H9 (cell line): ENCODE measurements around the gene BRINP2. TPM values are rescaled to one million over a fixed set of nuclear protein-coding genes. Genes with fewer than 3 reads are reported as not detected.

Experiments used
- DNase-seq: peaks from one replicate; pipeline ENCODE4 v3.0.0-alpha.2; 2017
- H2AFZ ChIP-seq: one replicate; pipeline ENCODE4 v1.6.1; 2013; ENCODE audit warnings: mild to moderate bottlenecking, low read length, control low read depth, moderate library complexity
- H2AK5ac ChIP-seq: 2 replicates; pipeline ENCODE4 v1.6.1; 2013; ENCODE audit warnings: low read length, control low read depth, mixed read lengths; ENCODE audit not compliant: insufficient read length
- H2BK120ac ChIP-seq: one replicate; pipeline ENCODE4 v1.6.1; 2013; ENCODE audit warnings: low read depth, mild to moderate bottlenecking, low read length, control low read depth, inconsistent platforms; ENCODE audit not compliant: poor library complexity, severe bottlenecking
- H2BK12ac ChIP-seq: 2 replicates; pipeline ENCODE4 v1.6.1; 2013; ENCODE audit warnings: low read length, control low read depth, mixed read lengths, low read depth; ENCODE audit not compliant: insufficient read length
- H2BK15ac ChIP-seq: 2 replicates; pipeline ENCODE4 v1.6.1; 2013; ENCODE audit warnings: low read depth, low read length, control low read depth
- H2BK20ac ChIP-seq: one replicate; pipeline ENCODE4 v1.6.1; 2013; ENCODE audit warnings: low read depth, mild to moderate bottlenecking, low read length, control low read depth, inconsistent platforms; ENCODE audit not compliant: poor library complexity, severe bottlenecking
- H2BK5ac ChIP-seq: 2 replicates; pipeline ENCODE4 v1.6.1; 2013; ENCODE audit warnings: low read length, control low read depth, mixed read lengths; ENCODE audit not compliant: insufficient read length
- H3K14ac ChIP-seq: 2 replicates; pipeline ENCODE4 v1.6.1; 2013; ENCODE audit warnings: low read length, control low read depth; ENCODE audit not compliant: insufficient read depth
- H3K18ac ChIP-seq: 2 replicates; pipeline ENCODE4 v1.6.1; 2013; ENCODE audit warnings: low read depth, mild to moderate bottlenecking, mixed read lengths, low read length, control low read depth; ENCODE audit not compliant: insufficient read length
- H3K23ac ChIP-seq: 2 replicates; pipeline ENCODE4 v1.6.1; 2013; ENCODE audit warnings: low read length, control low read depth, mixed read lengths, low read depth; ENCODE audit not compliant: insufficient read length
- H3K23me2 ChIP-seq: 2 replicates; pipeline ENCODE4 v1.6.1; 2013; ENCODE audit warnings: low read depth, mild to moderate bottlenecking, mixed read lengths, low read length, control low read depth; ENCODE audit not compliant: insufficient read length, poor library complexity, severe bottlenecking
- H3K27ac ChIP-seq: 2 replicates; pipeline ENCODE4 v1.5.1; 2013; ENCODE audit warnings: low read length, control low read depth, mixed read lengths, low read depth; ENCODE audit not compliant: insufficient read length
- H3K27me3 ChIP-seq: 2 replicates; pipeline ENCODE4 v1.6.1; 2013; ENCODE audit warnings: low read length, control low read depth, inconsistent platforms; ENCODE audit not compliant: insufficient read depth
- H3K4ac ChIP-seq: 2 replicates; pipeline ENCODE4 v1.6.1; 2013; ENCODE audit warnings: low read depth, mild to moderate bottlenecking, control low read depth, inconsistent platforms, low read length, moderate library complexity
- H3K4me1 ChIP-seq: 2 replicates; pipeline ENCODE4 v1.6.1; 2013; ENCODE audit warnings: low read length, control low read depth, inconsistent platforms; ENCODE audit not compliant: insufficient read depth
- H3K4me2 ChIP-seq: 2 replicates; pipeline ENCODE4 v1.6.1; 2013; ENCODE audit warnings: low read length, control low read depth, mixed read lengths; ENCODE audit not compliant: insufficient read length, insufficient read depth
- H3K56ac ChIP-seq: 2 replicates; pipeline ENCODE4 v1.6.1; 2013; ENCODE audit warnings: low read depth, mild to moderate bottlenecking, mixed read lengths, low read length, control low read depth; ENCODE audit not compliant: insufficient read length
- H3K79me1 ChIP-seq: 2 replicates; pipeline ENCODE4 v1.6.1; 2013; ENCODE audit warnings: low read depth, mild to moderate bottlenecking, moderate library complexity, low read length, control low read depth, inconsistent platforms; ENCODE audit not compliant: insufficient read depth, poor library complexity, severe bottlenecking
- H3K79me2 ChIP-seq: 2 replicates; pipeline ENCODE4 v1.6.1; 2013; ENCODE audit warnings: low read length, control low read depth, inconsistent platforms; ENCODE audit not compliant: insufficient read depth
- H3K9ac ChIP-seq: 2 replicates; pipeline ENCODE4 v1.6.1; 2013; ENCODE audit warnings: low read length, control low read depth, mixed read lengths; ENCODE audit not compliant: insufficient read length; ENCODE audit errors: extremely low read depth
- H3K9me3 ChIP-seq: one replicate; pipeline ENCODE4 v1.6.1; 2013; ENCODE audit warnings: low read depth, low read length, inconsistent platforms; ENCODE audit not compliant: control insufficient read depth
- H3T11ph ChIP-seq: one replicate; pipeline ENCODE4 v1.6.1; 2013; ENCODE audit warnings: mild to moderate bottlenecking, low read length, control low read depth, inconsistent platforms
- H4K20me1 ChIP-seq: one replicate; pipeline ENCODE4 v1.6.1; 2013; ENCODE audit not compliant: control insufficient read depth, insufficient read length, insufficient read depth
- H4K5ac ChIP-seq: 2 replicates; pipeline ENCODE4 v1.6.1; 2013; ENCODE audit warnings: low read depth, mild to moderate bottlenecking, mixed read lengths, low read length, control low read depth; ENCODE audit not compliant: insufficient read length
- H4K8ac ChIP-seq: replicated peaks from 2 replicates; pipeline ENCODE4 v1.6.1; 2013; ENCODE audit warnings: low read length, control low read depth, mixed read lengths, low read depth; ENCODE audit not compliant: insufficient read length
- H4K91ac ChIP-seq: 2 replicates; pipeline ENCODE4 v1.6.1; 2013; ENCODE audit warnings: low read depth, mild to moderate bottlenecking, moderate library complexity, mixed read lengths, low read length, control low read depth; ENCODE audit not compliant: insufficient read length
- H3K27ac Mint-ChIP-seq, 3 experiments: 2 replicates in 2 of 3; 3 replicates in 1 of 3; pipeline ENCODE4 v1.8.0; 2020 to 2021; ENCODE audit warnings: mixed read lengths in 3 of 3, mild to moderate bottlenecking in 1 of 3, moderate library complexity in 1 of 3
- H3K27me3 Mint-ChIP-seq: 2 replicates; pipeline ENCODE4 v1.8.0; 2021; ENCODE audit warnings: low read depth, mild to moderate bottlenecking, moderate library complexity, mixed read lengths
- H3K36me3 Mint-ChIP-seq, 3 experiments: 2 replicates in 2 of 3; 3 replicates in 1 of 3; pipeline ENCODE4 v1.8.0; 2020 to 2021; ENCODE audit warnings: low read depth in 3 of 3, mixed read lengths in 3 of 3; ENCODE audit not compliant: insufficient read depth in 1 of 3
- H3K4me1 Mint-ChIP-seq, 2 experiments: 2 replicates each; pipeline ENCODE4 v1.8.0; 2020; ENCODE audit warnings: mixed read lengths in 2 of 2
- H3K4me3 Mint-ChIP-seq, 2 experiments: 2 replicates in 1 of 2; 3 replicates in 1 of 2; pipeline ENCODE4 v1.8.0; 2020 to 2021; ENCODE audit warnings: mild to moderate bottlenecking in 2 of 2, mixed read lengths in 2 of 2, moderate library complexity in 1 of 2
- H3K9me3 Mint-ChIP-seq, 2 experiments: 2 replicates in 1 of 2; 3 replicates in 1 of 2; pipeline ENCODE4 v1.8.0; 2020; ENCODE audit warnings: mild to moderate bottlenecking in 2 of 2, mixed read lengths in 2 of 2, moderate library complexity in 1 of 2
- WGBS: extraction: QIAGEN DNeasy Blood & Tissue Kit; methylation state at CpG from one replicate; pipeline ENCODE4 v1.1.7; 2013; ENCODE audit warnings: missing lambda C conversion rate, low lambda C conversion rate, mixed read lengths; ENCODE audit not compliant: insufficient read length; ENCODE audit errors: extremely low coverage; 5-methylcytosine and 5-hydroxymethylcytosine counted together
- total RNA-seq: library from RNA; stranded (reverse); gene quantifications from 2 replicates; pipeline ENCODE4 v1.2.1, GENCODE V29; 2021
- TF ChIP-seq, protein P1 (sequence below): fragments of 200-600 bp; sonication (generic); conservative IDR thresholded peaks from 3 replicates; pipeline ENCODE4 v1.8.0; 2021; ENCODE audit warnings: antibody characterized with exemption, mild to moderate bottlenecking

The BRINP2 gene
- total RNA-seq, 1 experiment from 2014 or later, result not detected

DNA sequence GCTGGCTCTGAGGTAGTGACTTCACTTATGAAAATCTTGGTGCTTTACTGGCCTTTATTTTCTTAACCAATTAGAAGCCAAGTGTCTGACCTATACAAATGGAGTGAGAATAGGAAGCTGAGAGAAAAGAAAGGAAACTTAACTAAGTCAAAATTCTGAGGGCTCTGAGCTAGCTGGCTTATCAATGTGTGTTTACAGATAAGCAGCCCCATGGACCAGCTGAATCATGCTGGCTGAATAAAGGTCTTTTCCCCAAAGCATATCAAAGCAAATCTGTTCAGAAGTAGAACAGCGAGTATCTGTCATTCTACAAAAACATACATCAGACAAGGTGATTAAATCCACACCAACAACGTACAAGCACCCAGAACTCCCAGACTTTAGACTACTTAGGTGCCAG lies 117.2 kb downstream of the BRINP2 start:
- no peaks in the 10 kb centered on the region for H3K27me3 ChIP-seq

More for the DNA sequence above, 117.2 kb downstream of the BRINP2 start:
- H3K23ac ChIP-seq, result no peak overlapping the region
- H3K56ac ChIP-seq, result no peak overlapping the region
- H3K79me1 ChIP-seq, result no peaks in the 10 kb centered on the region
- H4K20me1 ChIP-seq, result no peaks in the 10 kb centered on the region
- Mint-ChIP-seq H3K27ac (no peak overlapping the region), H3K27me3 (no peaks in the 10 kb centered on the region; the same call in none of the 2 replicates), H3K4me1 (peaks cover under 1% of the 10 kb centered on the region in 2 experiments; a peak in 3 of 4 replicates), H3K36me3 (no peaks in the 10 kb centered on the region), H3K9me3 (no peaks in the 10 kb centered on the region), H3K4me3 (no peak overlapping the region)
- TF ChIP-seq, protein P1, sequence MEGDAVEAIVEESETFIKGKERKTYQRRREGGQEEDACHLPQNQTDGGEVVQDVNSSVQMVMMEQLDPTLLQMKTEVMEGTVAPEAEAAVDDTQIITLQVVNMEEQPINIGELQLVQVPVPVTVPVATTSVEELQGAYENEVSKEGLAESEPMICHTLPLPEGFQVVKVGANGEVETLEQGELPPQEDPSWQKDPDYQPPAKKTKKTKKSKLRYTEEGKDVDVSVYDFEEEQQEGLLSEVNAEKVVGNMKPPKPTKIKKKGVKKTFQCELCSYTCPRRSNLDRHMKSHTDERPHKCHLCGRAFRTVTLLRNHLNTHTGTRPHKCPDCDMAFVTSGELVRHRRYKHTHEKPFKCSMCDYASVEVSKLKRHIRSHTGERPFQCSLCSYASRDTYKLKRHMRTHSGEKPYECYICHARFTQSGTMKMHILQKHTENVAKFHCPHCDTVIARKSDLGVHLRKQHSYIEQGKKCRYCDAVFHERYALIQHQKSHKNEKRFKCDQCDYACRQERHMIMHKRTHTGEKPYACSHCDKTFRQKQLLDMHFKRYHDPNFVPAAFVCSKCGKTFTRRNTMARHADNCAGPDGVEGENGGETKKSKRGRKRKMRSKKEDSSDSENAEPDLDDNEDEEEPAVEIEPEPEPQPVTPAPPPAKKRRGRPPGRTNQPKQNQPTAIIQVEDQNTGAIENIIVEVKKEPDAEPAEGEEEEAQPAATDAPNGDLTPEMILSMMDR, result no peak
- H2BK120ac ChIP-seq, result no peak overlapping the region
- no peak overlapping the region for H3K27ac ChIP-seq
- H3K9ac ChIP-seq, result no peak overlapping the region
- no peak overlapping the region for H2BK20ac ChIP-seq
- H3T11ph ChIP-seq, result no peak overlapping the region
- no peaks in the 10 kb centered on the region for H3K79me2 ChIP-seq
- H3K4me2 ChIP-seq, result no peak overlapping the region
- H2AK5ac ChIP-seq, result no peak overlapping the region
- no peak overlapping the region for H2BK12ac ChIP-seq
- no peak overlapping the region for H2AFZ ChIP-seq
- no peak overlapping the region for H2BK15ac ChIP-seq
- no peaks in the 10 kb centered on the region for H3K23me2 ChIP-seq
- H4K91ac ChIP-seq, result no peak overlapping the region
- H4K5ac ChIP-seq, result no peak overlapping the region
- no peak for DNase-seq
- H3K18ac ChIP-seq, result no peak overlapping the region
- H3K14ac ChIP-seq, result no peak overlapping the region
- no peaks in the 10 kb centered on the region for H3K4me1 ChIP-seq
- H2BK5ac ChIP-seq, result no peak overlapping the region
- H3K4ac ChIP-seq, result no peak overlapping the region
- H3K9me3 ChIP-seq, result no peaks in the 10 kb centered on the region
- no peak overlapping the region for H4K8ac ChIP-seq
- WGBS, result no CpG with 5 or more reads among the region's 2 CpGs
